Fibroblast of lung (primary cell): Measurements from ENCODE around the gene HIVEP1. TPM values are rescaled to one million over a fixed set of nuclear protein-coding genes. Genes with fewer than 3 reads are reported as not detected.

Source experiments
- DNase-seq, 2 donors: peaks; one replicate each; pipeline versions ENCODE4 v3.0.0 to v3.0.0-alpha.2; 2010; ENCODE audit warnings: low read depth in 2 of 2
- H2AFZ ChIP-seq: 2 replicates; pipeline ENCODE4 v1.5.1; 2012; ENCODE audit warnings: low read length, control low read depth, inconsistent platforms
- H3K27ac ChIP-seq: 2 replicates; pipeline ENCODE4 v1.5.1; 2011; ENCODE audit warnings: low read length, control low read depth; ENCODE audit not compliant: insufficient read depth
- H3K27me3 ChIP-seq: 2 replicates; pipeline ENCODE4 v1.5.1; 2011; ENCODE audit warnings: mild to moderate bottlenecking, low read length; ENCODE audit not compliant: control insufficient read depth, insufficient read depth
- H3K36me3 ChIP-seq: 2 replicates; pipeline ENCODE4 v1.5.1; 2011; ENCODE audit warnings: low read length; ENCODE audit not compliant: control insufficient read depth, insufficient read depth
- H3K4me1 ChIP-seq: 2 replicates; pipeline ENCODE4 v1.5.1; 2011; ENCODE audit warnings: low read length; ENCODE audit not compliant: control insufficient read depth, insufficient read depth; ENCODE audit errors: extremely low read depth
- H3K4me2 ChIP-seq: 2 replicates; pipeline ENCODE4 v1.5.1; 2011; ENCODE audit warnings: low read length, control low read depth; ENCODE audit not compliant: insufficient read depth; ENCODE audit errors: extremely low read depth
- H3K4me3 ChIP-seq, 4 experiments: fragments of 200-600 bp in 1 of 4; sonication (generic) in 1 of 4; replicated peaks in 1 of 4; 2 replicates each; pipeline ENCODE4 v1.5.1; 2011 to 2016; ENCODE audit warnings: low read length in 4 of 4, low read depth in 3 of 4, mild to moderate bottlenecking in 3 of 4, control low read depth in 2 of 4, inconsistent platforms in 1 of 4, mixed read lengths in 1 of 4; ENCODE audit not compliant: insufficient read depth in 1 of 4; ENCODE audit errors: control extremely low read depth in 1 of 4
- H3K79me2 ChIP-seq: 2 replicates; pipeline ENCODE4 v1.5.1; 2012; ENCODE audit warnings: mild to moderate bottlenecking, low read length, inconsistent platforms; ENCODE audit not compliant: control insufficient read depth, insufficient read depth
- H3K9ac ChIP-seq: 2 replicates; pipeline ENCODE4 v1.5.1; 2011; ENCODE audit warnings: mild to moderate bottlenecking, low read length, control low read depth; ENCODE audit not compliant: insufficient read depth
- H3K9me3 ChIP-seq: 2 replicates; pipeline ENCODE4 v1.5.1; 2012; ENCODE audit warnings: low read depth, low read length; ENCODE audit not compliant: control insufficient read depth, insufficient read depth
- H4K20me1 ChIP-seq: 2 replicates; pipeline ENCODE4 v1.5.1; 2011; ENCODE audit warnings: low read length; ENCODE audit not compliant: control insufficient read depth, insufficient read depth; ENCODE audit errors: extremely low read depth
- EZH2 ChIP-seq: IDR thresholded peaks from 2 replicates; pipeline ENCODE4 v1.5.1; 2012; ENCODE audit warnings: low read length, control low read depth, mild to moderate bottlenecking; ENCODE audit errors: missing control alignments
- polyA plus RNA-seq, 2 donors: library from polyadenylated mRNA; depleted of rRNA in 1 of 2; stranded (reverse) in 1 of 2; unstranded in 1 of 2; fragments of >200 nt; gene quantifications; 2 replicates each; pipeline ENCODE4 v1.2.1, GENCODE V29; 2011 to 2012; ENCODE audit warnings: missing spikeins in 1 of 2
- total RNA-seq: library from RNA; depleted of rRNA; stranded (reverse); fragments of >200 nt; gene quantifications from 2 replicates; pipeline ENCODE4 v1.2.1, GENCODE V29; 2014
- TF ChIP-seq, protein P1 (sequence below), 2 donors: IDR thresholded peaks in 1 of 2; conservative IDR thresholded peaks in 1 of 2; 1 replicate in 1 of 2; 2 replicates in 1 of 2; pipeline ENCODE4 v1.5.1; 2011 to 2012; ENCODE audit warnings: low read length in 2 of 2, control low read depth in 1 of 2, inconsistent platforms in 1 of 2, low read depth in 1 of 2, mild to moderate bottlenecking in 1 of 2

HIVEP1 gene
- total and polyA plus RNA-seq, 2 donors (not counting 1 experiment from before 2014, with no cell fraction given): 9.9 to 14.6 TPM

DNA sequence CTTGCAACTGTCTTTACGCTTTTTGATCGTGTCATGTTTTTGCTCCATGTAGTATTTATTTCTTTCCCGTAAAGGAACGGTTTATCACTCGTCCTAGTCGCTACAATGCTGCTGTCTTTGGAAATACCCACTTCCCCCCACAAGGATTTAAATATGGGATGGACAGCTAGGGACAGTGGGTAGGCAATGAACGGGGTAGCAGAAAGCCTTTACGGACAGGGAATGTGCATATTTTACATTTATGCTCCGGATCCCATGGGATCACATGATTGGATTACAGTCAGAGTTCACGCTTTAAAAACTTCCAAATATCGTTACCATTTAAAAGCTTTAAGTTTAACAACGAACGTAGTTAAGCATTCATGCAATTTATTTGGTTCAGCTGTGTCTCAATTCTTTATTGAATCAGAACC, 1.2 kb downstream of the HIVEP1 start:
- H3K79me2 ChIP-seq: peaks cover 6% of the 10 kb centered on the region
- H3K36me3 ChIP-seq: peaks cover 5% of the 10 kb centered on the region
- DNase-seq: no peak

DNA sequence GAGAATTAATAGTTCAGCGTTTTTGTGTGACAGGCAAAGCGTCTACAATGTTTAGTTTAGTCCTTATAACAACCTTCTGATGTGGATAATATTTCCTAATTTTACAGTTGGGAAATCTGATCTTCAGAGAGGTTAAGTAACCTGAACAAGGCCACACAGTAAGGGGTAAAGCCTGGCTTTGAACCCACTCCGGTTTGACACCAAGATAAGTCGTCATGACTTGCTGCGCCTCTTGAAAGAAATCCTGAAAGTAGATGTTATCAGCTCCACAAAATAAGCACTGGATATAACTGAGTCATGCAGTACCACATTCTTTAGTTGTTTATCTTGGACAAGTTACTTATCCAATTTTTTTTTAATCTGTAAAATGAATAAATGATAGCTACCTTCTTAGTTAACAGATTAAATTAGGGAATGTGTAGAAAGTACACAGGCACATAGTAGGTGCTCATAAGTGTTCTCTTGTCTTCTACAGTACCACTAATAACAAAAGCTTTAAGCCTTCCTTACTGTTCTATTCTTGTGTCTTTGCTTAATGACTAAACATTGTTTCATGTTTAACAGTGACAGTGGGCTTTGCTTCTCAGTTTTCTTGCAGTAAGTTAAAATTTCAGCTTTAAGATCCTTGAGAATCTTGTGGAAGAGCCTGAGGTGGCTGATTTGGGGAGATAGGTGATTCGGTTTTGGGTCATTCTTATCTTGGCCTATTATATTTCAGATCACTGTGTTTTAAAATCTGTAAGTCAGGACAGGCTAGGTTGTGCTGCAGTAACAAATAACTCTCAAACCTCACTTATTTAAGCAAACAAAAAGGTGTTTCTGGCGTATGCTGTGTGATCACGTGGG, 2.1 kb downstream of the HIVEP1 start:
- Histone ChIP-seq H3K4me2 (peak overlapping the region; percentile 36), H3K79me2 (peaks cover 6% of the 10 kb centered on the region), H3K9ac (no peak overlapping the region), H3K4me3 (peak overlapping the region in 3 of 4 experiments; percentile 73 to 80 (median 80)), H2AFZ (no peak overlapping the region), H3K36me3 (peaks cover 6% of the 10 kb centered on the region), H3K27me3 (no peaks in the 10 kb centered on the region), H4K20me1 (no peaks in the 10 kb centered on the region), H3K27ac (peak overlapping the region; percentile 71), H3K4me1 (peaks cover 2% of the 10 kb centered on the region), H3K9me3 (no peaks in the 10 kb centered on the region)
- TF ChIP-seq, protein P1, sequence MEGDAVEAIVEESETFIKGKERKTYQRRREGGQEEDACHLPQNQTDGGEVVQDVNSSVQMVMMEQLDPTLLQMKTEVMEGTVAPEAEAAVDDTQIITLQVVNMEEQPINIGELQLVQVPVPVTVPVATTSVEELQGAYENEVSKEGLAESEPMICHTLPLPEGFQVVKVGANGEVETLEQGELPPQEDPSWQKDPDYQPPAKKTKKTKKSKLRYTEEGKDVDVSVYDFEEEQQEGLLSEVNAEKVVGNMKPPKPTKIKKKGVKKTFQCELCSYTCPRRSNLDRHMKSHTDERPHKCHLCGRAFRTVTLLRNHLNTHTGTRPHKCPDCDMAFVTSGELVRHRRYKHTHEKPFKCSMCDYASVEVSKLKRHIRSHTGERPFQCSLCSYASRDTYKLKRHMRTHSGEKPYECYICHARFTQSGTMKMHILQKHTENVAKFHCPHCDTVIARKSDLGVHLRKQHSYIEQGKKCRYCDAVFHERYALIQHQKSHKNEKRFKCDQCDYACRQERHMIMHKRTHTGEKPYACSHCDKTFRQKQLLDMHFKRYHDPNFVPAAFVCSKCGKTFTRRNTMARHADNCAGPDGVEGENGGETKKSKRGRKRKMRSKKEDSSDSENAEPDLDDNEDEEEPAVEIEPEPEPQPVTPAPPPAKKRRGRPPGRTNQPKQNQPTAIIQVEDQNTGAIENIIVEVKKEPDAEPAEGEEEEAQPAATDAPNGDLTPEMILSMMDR (conservative IDR thresholded peaks at IDR 0.05 in 1 of 2, IDR thresholded peaks at IDR 0.05 in 1 of 2; ENCODE audit: low read depth in 1 of 2, low read length in 2 of 2): no peak
- peak; percentile 72 to 94 for DNase-seq

More for the DNA sequence above, 1.2 kb downstream of the HIVEP1 start:
- Histone ChIP-seq H3K9me3 (no peaks in the 10 kb centered on the region), H3K27me3 (no peaks in the 10 kb centered on the region), H4K20me1 (no peaks in the 10 kb centered on the region), H2AFZ (no peak overlapping the region), H3K4me2 (peak overlapping the region; percentile 36), H3K4me3 (peak overlapping the region; percentile 73 to 85 (median 80)), H3K27ac (peak overlapping the region; percentile 71), H3K4me1 (peaks cover 2% of the 10 kb centered on the region), H3K9ac (peak overlapping the region; percentile 94)
- TF ChIP-seq, protein P1 (conservative IDR thresholded peaks at IDR 0.05 in 1 of 2, IDR thresholded peaks at IDR 0.05 in 1 of 2; ENCODE audit: low read depth in 1 of 2, low read length in 2 of 2): no peak
- no peak for TF ChIP-seq EZH2

DNA sequence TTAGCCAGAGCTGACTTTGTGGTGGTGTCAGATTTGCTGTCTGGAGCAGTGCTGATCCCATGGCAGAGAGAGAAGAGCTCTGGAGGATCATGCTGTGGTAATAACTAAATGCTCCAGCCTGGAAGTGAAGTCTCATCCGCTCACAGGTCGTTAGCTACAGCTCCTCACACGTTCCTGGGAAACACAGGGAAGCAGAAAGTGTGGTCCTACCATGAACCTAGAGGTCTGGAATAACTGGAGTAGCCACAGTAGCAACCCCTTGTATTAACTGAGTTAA, 2.7 kb downstream of the HIVEP1 start:
- Histone ChIP-seq H3K36me3 (peaks cover 6% of the 10 kb centered on the region), H3K4me1 (peaks cover under 1% of the 10 kb centered on the region), H3K27ac (no peak overlapping the region), H3K9me3 (no peaks in the 10 kb centered on the region), H3K79me2 (peaks cover 6% of the 10 kb centered on the region), H3K27me3 (no peaks in the 10 kb centered on the region), H3K4me3 (no peak overlapping the region), H4K20me1 (no peaks in the 10 kb centered on the region), H3K4me2 (no peak overlapping the region), H3K9ac (no peak overlapping the region), H2AFZ (no peak overlapping the region)
- TF ChIP-seq EZH2: no peak
- TF ChIP-seq, protein P1 (conservative IDR thresholded peaks at IDR 0.05 in 1 of 2, IDR thresholded peaks at IDR 0.05 in 1 of 2; ENCODE audit: low read depth in 1 of 2, low read length in 2 of 2): no peak
- no peak for DNase-seq
